Progenitor cell of endocrine pancreas (in vitro differentiated cells): ENCODE results near the gene PCDH12. TPM values are rescaled to one million over a fixed set of nuclear protein-coding genes. Genes with fewer than 3 reads are reported as not detected.

Experiments
- DNase-seq: peaks from one replicate; pipeline ENCODE4 v3.0.0; 2021; ENCODE audit warnings: low spot score; ENCODE audit not compliant: unreplicated experiment
- H3K27ac Mint-ChIP-seq: 2 replicates; pipeline ENCODE4 v1.8.0; 2021; ENCODE audit warnings: mild to moderate bottlenecking, moderate library complexity, mixed read lengths
- H3K27me3 Mint-ChIP-seq: 2 replicates; pipeline ENCODE4 v1.8.0; 2021; ENCODE audit warnings: mixed read lengths
- H3K36me3 Mint-ChIP-seq: 2 replicates; pipeline ENCODE4 v1.8.0; 2022; ENCODE audit warnings: mixed read lengths; ENCODE audit not compliant: insufficient read depth
- H3K4me1 Mint-ChIP-seq: 2 replicates; pipeline ENCODE4 v1.8.0; 2021; ENCODE audit warnings: low read depth, mixed read lengths
- H3K4me3 Mint-ChIP-seq: 2 replicates; pipeline ENCODE4 v1.8.0; 2021; ENCODE audit warnings: low read depth, mild to moderate bottlenecking, moderate library complexity, mixed read lengths
- H3K9me3 Mint-ChIP-seq: 2 replicates; pipeline ENCODE4 v1.8.0; 2021; ENCODE audit warnings: low read depth, mixed read lengths
- CTCF ChIP-seq: fragments of 200-600 bp; sonication (generic); IDR thresholded peaks from one replicate; pipeline ENCODE4 v1.5.0; 2021; ENCODE audit warnings: antibody characterized with exemption, mild to moderate bottlenecking; ENCODE audit not compliant: unreplicated experiment
- total RNA-seq: library from RNA; stranded (reverse); gene quantifications from 2 replicates; pipeline ENCODE4 v1.2.1, GENCODE V29; 2021

The PCDH12 gene
- total RNA-seq, 1 donor from 2014 or later, result not detected

DNA sequence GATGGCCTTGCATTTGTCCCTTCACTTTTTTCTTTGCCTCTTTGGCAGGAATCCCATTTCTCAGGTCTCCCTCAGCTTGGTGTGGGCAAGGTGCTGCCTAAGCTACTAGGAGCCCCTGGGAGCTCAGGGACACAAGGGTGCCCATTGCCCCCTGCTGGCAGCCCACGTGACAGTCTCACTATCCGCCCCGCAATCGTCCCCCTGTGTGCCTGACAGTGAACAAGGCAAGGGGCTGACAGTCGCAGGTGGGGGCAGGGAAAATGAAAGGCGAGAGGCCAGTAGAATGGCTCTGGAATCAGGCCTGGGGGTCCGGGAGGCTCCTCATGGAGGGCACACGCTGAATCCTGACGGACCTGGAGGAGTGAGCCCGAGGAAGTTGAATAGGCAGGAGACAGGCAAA, 2.0 kb upstream of the PCDH12 start:
- peak; percentile 44 for TF ChIP-seq CTCF
- Mint-ChIP-seq H3K4me1 (peaks cover 5% of the 10 kb centered on the region), H3K27me3 (peaks cover 4% of the 10 kb centered on the region), H3K27ac (no peak overlapping the region), H3K36me3 (no peaks in the 10 kb centered on the region), H3K4me3 (no peak overlapping the region), H3K9me3 (no peaks in the 10 kb centered on the region)
- no peak for DNase-seq

GRCh38 chr5:141958546-141959172, 657 bp upstream of the PCDH12 start:
- H3K4me1 Mint-ChIP-seq, result peaks cover 5% of the 10 kb centered on the region
- H3K4me3 Mint-ChIP-seq, result no peak overlapping the region

DNA sequence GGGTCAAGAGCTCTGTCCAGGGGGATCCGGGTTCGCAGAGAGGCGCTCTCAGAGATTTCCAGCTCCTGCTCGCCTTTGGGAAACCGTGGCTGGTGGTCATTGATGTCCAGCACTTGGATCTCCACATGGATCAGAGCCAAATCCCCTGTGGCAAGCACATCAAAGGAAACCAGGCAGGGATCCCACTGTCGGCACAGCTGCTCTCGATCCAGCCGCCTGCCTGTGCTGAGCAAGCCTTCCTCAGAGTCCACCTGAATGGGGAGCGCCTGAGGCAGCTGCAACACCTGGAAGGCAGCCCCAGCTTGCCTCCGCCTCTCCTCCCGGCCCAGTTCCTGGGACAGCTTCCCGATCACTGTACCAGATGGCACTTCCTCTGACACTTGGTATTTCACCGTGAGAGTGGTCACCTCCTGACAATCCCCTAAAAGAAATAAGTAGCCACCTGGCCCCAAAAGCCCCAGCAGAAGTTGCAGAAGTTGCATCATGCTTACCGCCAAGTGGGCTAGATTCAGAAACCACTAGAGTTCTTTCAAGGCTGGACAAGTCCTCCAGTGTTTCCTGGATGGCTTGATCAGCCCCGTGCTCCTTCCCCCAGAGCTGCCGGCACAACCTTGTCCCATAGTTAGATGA, 520 bp downstream of the PCDH12 start:
- peaks cover 5% of the 10 kb centered on the region for H3K4me1 Mint-ChIP-seq

More at GRCh38 chr5:141958546-141959172, 657 bp upstream of the PCDH12 start:
- H3K36me3 Mint-ChIP-seq, result no peaks in the 10 kb centered on the region
- TF ChIP-seq CTCF, result no peak
- DNase-seq, result no peak
- peaks cover 4% of the 10 kb centered on the region for H3K27me3 Mint-ChIP-seq
- no peak overlapping the region for H3K27ac Mint-ChIP-seq
- H3K9me3 Mint-ChIP-seq, result no peaks in the 10 kb centered on the region

DNA sequence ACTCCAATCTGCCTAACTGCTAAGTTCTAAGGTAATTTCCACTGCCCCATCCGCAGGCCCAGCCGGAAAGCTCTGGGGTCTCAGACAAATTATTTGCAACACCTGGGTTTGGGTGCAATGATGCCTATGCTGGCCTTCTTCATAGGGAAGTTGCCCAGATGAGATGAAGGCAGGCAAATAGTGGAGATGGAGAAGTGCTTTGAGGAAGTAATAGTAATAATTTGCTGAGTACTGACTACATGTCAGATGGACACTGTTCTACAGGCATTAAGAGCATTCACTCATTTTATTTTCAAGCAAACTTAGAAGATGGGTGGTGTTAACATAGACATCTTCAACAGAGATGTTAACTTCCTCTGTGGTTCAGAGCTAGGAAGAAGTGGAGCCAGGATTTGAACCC, 3.8 kb downstream of the PCDH12 start:
- Mint-ChIP-seq H3K27ac (no peak overlapping the region), H3K36me3 (no peaks in the 10 kb centered on the region), H3K4me1 (no peaks in the 10 kb centered on the region), H3K27me3 (peaks cover 4% of the 10 kb centered on the region), H3K9me3 (no peaks in the 10 kb centered on the region), H3K4me3 (no peak overlapping the region)
- TF ChIP-seq CTCF, result no peak
- DNase-seq, result no peak

More for the DNA sequence above, 520 bp downstream of the PCDH12 start:
- Mint-ChIP-seq H3K4me3 (no peak overlapping the region), H3K36me3 (no peaks in the 10 kb centered on the region), H3K27me3 (peaks cover 4% of the 10 kb centered on the region), H3K9me3 (no peaks in the 10 kb centered on the region), H3K27ac (no peak overlapping the region)
- TF ChIP-seq CTCF, result no peak
- no peak for DNase-seq

DNA sequence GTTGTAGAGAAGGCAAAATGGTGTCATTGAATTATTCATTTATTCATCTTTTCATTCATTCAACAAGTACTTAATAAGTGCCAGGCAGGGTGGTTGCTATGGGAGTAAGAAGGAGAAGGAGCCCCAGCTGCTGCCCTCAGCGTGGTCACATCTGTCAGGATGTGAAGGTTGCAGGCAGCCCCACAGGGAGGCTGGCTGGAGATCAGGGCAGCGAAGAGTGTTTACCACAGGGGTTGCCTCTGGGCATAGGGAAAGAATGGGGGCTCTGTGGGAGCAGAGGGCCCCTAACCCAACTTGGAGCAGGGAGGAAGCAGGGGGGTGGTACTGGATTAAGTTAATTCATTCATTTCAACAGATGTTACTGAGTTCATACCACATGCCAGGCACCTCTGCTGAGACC, 6.0 kb downstream of the PCDH12 start:
- Mint-ChIP-seq H3K9me3 (no peaks in the 10 kb centered on the region), H3K4me3 (no peak overlapping the region)
- TF ChIP-seq CTCF, result no peak

More for the DNA sequence above, 6.0 kb downstream of the PCDH12 start:
- H3K4me1 Mint-ChIP-seq, result no peaks in the 10 kb centered on the region
- H3K27me3 Mint-ChIP-seq, result no peaks in the 10 kb centered on the region
- no peak overlapping the region for H3K27ac Mint-ChIP-seq
- no peak for DNase-seq
- no peaks in the 10 kb centered on the region for H3K36me3 Mint-ChIP-seq
